ENCODE results near the gene ALAS1. TPM values are rescaled to one million over a fixed set of nuclear protein-coding genes. Genes with fewer than 3 reads are reported as not detected.

ALAS1 gene
- total and polyA plus RNA-seq, 9 donors, result 16.1 to 70.1 (median 25.8) TPM

DNA sequence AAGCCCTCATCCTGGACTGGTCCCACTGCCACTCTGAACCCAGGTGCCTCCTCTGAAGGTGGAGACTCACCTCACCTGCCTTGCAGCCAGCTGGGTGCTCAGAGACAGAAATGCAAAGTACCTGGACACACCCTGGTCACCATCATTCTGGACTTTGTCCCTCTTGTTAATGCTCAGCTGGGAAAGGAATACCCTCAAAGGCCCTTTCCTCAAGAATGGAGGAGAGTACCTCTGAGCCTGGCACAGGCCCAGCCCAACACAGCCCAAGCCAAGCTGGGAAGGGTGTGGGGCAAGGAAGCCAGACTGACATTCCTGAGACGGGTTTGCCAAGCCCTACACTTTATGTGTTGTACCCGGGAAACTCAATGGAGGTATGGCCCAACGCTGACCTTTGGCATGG is 983 bp upstream of the ALAS1 start:
- Histone ChIP-seq H3K36me3 (no peaks in the 10 kb centered on the region), H3K4me3 (no peak overlapping the region), H3K27ac (no peak overlapping the region), H3K4me1 (ENCODE audit: insufficient read depth) (peaks cover 19% of the 10 kb centered on the region), H3K9me3 (no peaks in the 10 kb centered on the region), H3K27me3 (no peaks in the 10 kb centered on the region)
- 59 to 71% (median 68%) methylated on average over 3 of the region's 3 CpGs for WGBS, 3 donors
- intact Hi-C loops (cut with DNase I), result no loop called here
- TF ChIP-seq, protein P1, sequence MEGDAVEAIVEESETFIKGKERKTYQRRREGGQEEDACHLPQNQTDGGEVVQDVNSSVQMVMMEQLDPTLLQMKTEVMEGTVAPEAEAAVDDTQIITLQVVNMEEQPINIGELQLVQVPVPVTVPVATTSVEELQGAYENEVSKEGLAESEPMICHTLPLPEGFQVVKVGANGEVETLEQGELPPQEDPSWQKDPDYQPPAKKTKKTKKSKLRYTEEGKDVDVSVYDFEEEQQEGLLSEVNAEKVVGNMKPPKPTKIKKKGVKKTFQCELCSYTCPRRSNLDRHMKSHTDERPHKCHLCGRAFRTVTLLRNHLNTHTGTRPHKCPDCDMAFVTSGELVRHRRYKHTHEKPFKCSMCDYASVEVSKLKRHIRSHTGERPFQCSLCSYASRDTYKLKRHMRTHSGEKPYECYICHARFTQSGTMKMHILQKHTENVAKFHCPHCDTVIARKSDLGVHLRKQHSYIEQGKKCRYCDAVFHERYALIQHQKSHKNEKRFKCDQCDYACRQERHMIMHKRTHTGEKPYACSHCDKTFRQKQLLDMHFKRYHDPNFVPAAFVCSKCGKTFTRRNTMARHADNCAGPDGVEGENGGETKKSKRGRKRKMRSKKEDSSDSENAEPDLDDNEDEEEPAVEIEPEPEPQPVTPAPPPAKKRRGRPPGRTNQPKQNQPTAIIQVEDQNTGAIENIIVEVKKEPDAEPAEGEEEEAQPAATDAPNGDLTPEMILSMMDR (IDR thresholded peaks at IDR 0.05), result no peak
- no peak for TF ChIP-seq EP300 (IDR thresholded peaks at IDR 0.05)
- TF ChIP-seq POLR2A (IDR thresholded peaks at IDR 0.05), result no peak
- DNase-seq, result peak in 2 of 5 donors; percentile 48 to 53

DNA sequence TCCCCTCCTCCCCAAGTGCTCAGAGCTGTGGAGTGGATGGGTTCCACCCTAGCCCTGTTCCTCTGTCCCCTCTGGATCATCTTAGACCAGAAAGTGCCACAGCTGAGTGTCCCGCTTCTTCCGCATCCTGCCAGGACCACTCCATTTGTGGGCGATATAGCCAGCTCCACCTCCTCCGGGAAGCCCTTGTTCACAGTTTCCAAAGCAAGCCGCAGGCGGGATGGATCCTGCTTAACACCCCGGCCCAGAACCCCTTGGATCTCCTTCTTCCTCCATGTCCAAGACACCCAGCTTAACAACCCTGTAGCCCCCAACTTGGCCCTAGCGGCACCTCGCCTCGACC is 490 bp upstream of the ALAS1 start:
- no peaks in the 10 kb centered on the region for H3K9me3 ChIP-seq
- H3K4me3 ChIP-seq, result peak overlapping the region; percentile 80
- 46 to 53% (median 46%) methylated on average over 10 of the region's 10 CpGs for WGBS, 3 donors
- intact Hi-C loops (cut with DNase I), result no loop called here
- TF ChIP-seq, protein P1 (IDR thresholded peaks at IDR 0.05), result no peak
- no peak for TF ChIP-seq POLR2A (IDR thresholded peaks at IDR 0.05)
- TF ChIP-seq EP300 (IDR thresholded peaks at IDR 0.05), result no peak
- peaks cover 19% of the 10 kb centered on the region for H3K4me1 ChIP-seq (ENCODE audit: insufficient read depth)
- H3K36me3 ChIP-seq, result no peaks in the 10 kb centered on the region
- DNase-seq, result peak in 1 of 5 donors; percentile 37
- H3K27me3 ChIP-seq, result no peaks in the 10 kb centered on the region
- H3K27ac ChIP-seq, result no peak overlapping the region

DNA sequence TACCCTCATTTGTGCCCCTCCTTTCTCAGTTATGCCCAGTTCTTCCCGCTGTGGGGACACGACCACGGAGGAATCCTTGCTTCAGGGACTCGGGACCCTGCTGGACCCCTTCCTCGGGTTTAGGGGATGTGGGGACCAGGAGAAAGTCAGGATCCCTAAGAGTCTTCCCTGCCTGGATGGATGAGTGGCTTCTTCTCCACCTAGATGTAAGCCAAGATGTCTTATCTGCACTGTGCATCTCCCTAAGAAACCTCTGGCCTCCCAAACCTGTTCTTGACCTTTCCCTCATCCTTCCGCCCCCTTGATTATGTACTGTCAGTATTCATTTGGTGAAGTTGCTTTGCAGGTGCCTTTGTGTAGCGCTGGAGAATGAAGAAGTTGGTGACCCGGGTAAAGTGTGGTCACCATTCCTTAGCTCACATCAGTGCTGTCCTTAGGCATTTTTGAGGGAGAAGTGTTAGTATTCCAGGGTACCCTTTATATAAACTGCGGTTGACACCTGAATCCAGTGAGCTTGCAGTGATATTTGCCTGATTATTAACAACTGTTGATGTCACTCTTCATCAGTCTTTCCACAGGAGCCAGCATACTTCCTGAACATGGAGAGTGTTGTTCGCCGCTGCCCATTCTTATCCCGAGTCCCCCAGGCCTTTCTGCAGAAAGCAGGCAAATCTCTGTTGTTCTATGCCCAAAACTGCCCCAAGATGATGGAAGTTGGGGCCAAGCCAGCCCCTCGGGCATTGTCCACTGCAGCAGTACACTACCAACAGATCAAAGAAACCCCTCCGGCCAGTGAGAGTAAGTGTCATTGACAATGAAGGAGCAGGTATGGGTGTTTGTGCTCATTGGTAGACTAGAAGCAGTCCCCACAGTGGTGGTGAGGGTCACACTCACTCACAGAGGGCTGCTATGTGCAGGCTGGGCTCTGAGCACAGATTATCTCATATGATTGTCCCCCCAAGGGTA is 966 bp downstream of the ALAS1 start:
- intact Hi-C loops (cut with DNase I), result no loop called here
- Histone ChIP-seq H3K36me3 (no peaks in the 10 kb centered on the region), H3K27me3 (no peaks in the 10 kb centered on the region), H3K9me3 (no peaks in the 10 kb centered on the region), H3K4me3 (peak overlapping the region; percentile 80), H3K4me1 (ENCODE audit: insufficient read depth) (peaks cover 16% of the 10 kb centered on the region), H3K27ac (peak overlapping the region in 1 of 2 donors; percentile 36)
- WGBS, 3 donors, result 42 to 47% (median 44%) methylated on average over 14 of the region's 14 CpGs
- DNase-seq, result peak in 1 of 5 donors; percentile 31
- TF ChIP-seq EP300 (IDR thresholded peaks at IDR 0.05), result no peak
- no peak for TF ChIP-seq POLR2A (IDR thresholded peaks at IDR 0.05)
- TF ChIP-seq, protein P1 (IDR thresholded peaks at IDR 0.05), result no peak

DNA sequence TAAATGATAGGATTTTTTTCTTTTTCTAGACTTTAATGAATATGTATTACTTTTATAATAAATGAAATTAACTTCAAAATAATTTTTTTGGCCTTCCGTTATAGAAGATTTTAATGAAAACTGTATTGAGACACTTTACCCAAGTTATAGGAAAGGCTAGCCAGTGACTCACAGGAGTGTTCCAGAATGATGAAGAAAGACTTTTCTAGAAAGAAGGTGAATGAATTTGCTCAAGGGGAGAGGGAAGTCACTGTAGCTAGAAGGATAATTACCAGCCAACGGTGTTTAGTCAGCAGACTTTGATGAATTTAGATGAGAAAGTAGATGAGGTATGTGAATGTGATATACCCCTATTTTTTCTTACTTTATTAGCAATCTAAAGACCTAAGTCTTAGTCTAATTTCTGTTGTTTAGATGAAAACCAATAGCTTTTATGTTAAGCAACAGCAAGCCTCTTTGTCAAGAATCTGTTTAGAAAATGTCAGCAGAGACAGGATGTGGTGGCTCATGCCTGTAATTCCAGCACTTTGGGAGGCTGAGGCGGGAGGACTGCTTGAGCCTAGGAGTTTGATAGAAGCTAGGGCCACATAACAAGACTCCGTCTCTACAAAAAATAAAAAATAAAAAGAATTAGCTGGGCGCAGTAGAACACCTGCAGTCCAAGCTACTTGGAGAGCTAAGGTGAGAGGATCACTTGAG is 3.2 kb downstream of the ALAS1 start:
- TF ChIP-seq EP300 (IDR thresholded peaks at IDR 0.05), result no peak
- TF ChIP-seq, protein P1 (IDR thresholded peaks at IDR 0.05), result no peak
- TF ChIP-seq POLR2A (IDR thresholded peaks at IDR 0.05), result no peak
- intact Hi-C loops (cut with DNase I), result no loop called here
- H3K36me3 ChIP-seq, result no peaks in the 10 kb centered on the region
- no peak overlapping the region for H3K4me3 ChIP-seq
- WGBS, 3 donors, result 91 to 94% (median 93%) methylated on average over 5 of the region's 5 CpGs
- DNase-seq, result no peak
- no peaks in the 10 kb centered on the region for H3K9me3 ChIP-seq
- H3K4me1 ChIP-seq (ENCODE audit: insufficient read depth), result peaks cover 5% of the 10 kb centered on the region
- no peaks in the 10 kb centered on the region for H3K27me3 ChIP-seq
- no peak overlapping the region for H3K27ac ChIP-seq

Data from ovary (tissue), 9 donors.